Mucosa of rectum (tissue), 2 donors: ENCODE data around the gene DDX55.
"Not testable (repeated sequence)": the region's sequence is repeated elsewhere in the genome, so short reads cannot be mapped to it uniquely, and the experiment has no call there.

Experiments
- H3K27ac ChIP-seq, 2 donors: one replicate each; pipeline ENCODE4 v1.7.0; 2013; ENCODE audit warnings: inconsistent platforms in 2 of 2, low read depth in 2 of 2, low read length in 2 of 2
- H3K27me3 ChIP-seq, 2 donors: one replicate each; pipeline ENCODE4 v1.7.0; 2013; ENCODE audit warnings: low read length in 2 of 2; ENCODE audit not compliant: control insufficient read depth in 2 of 2, insufficient read depth in 2 of 2
- H3K36me3 ChIP-seq, 2 donors: one replicate each; pipeline ENCODE4 v1.7.0; 2013; ENCODE audit warnings: low read length in 2 of 2; ENCODE audit not compliant: control insufficient read depth in 2 of 2, insufficient read depth in 2 of 2
- H3K4me1 ChIP-seq, 2 donors: one replicate each; pipeline ENCODE4 v1.7.0; 2013; ENCODE audit warnings: low read length in 2 of 2, mild to moderate bottlenecking in 1 of 2; ENCODE audit not compliant: control insufficient read depth in 2 of 2, insufficient read depth in 2 of 2
- H3K4me3 ChIP-seq, 2 donors: one replicate each; pipeline ENCODE4 v1.7.0; 2013; ENCODE audit warnings: low read length in 2 of 2
- H3K9ac ChIP-seq, 2 donors: one replicate each; pipeline ENCODE4 v1.7.0; 2013; ENCODE audit warnings: low read length in 2 of 2, low read depth in 1 of 2, mild to moderate bottlenecking in 1 of 2
- H3K9me3 ChIP-seq, 2 donors: one replicate each; pipeline ENCODE4 v1.7.0; 2013; ENCODE audit warnings: low read length in 2 of 2; ENCODE audit not compliant: control insufficient read depth in 2 of 2
- donor health status: healthy.
- donor health status: Normal muscosa, but diverticular disease.

The DDX55 gene

GRCh38 chr12:123578829-123579228 is 23.1 kb upstream of the DDX55 start:
- H3K4me3 ChIP-seq, H3K9me3 ChIP-seq, H3K36me3 ChIP-seq: not testable (repeated sequence)

GRCh38 chr12:123580772-123581171 is 21.1 kb upstream of the DDX55 start:
- H3K27me3 ChIP-seq = no peaks in the 10 kb centered on the region
- H3K9me3 ChIP-seq = no peaks in the 10 kb centered on the region
- no peak overlapping the region for H3K9ac ChIP-seq
- H3K27ac ChIP-seq = no peak overlapping the region
- H3K4me1 ChIP-seq = peaks cover 18 to 20% of the 10 kb centered on the region in 2 donors
- peaks cover 0 to 3% of the 10 kb centered on the region in 2 donors for H3K36me3 ChIP-seq
- no peak overlapping the region for H3K4me3 ChIP-seq

More at GRCh38 chr12:123578829-123579228, 23.1 kb upstream of the DDX55 start:
- not testable (repeated sequence) for H3K27ac ChIP-seq, H3K27me3 ChIP-seq, H3K9ac ChIP-seq
- H3K4me1 ChIP-seq = peaks cover 10 to 11% of the 10 kb centered on the region in 2 donors

GRCh38 chr12:123591702-123592481 is 10.0 kb upstream of the DDX55 start:
- H3K36me3 ChIP-seq = peaks cover 54 to 58% of the 10 kb centered on the region in 2 donors
- no peak overlapping the region for H3K4me3 ChIP-seq
- no peaks in the 10 kb centered on the region for H3K9me3 ChIP-seq
- peaks cover 0 to 8% of the 10 kb centered on the region in 2 donors for H3K4me1 ChIP-seq
- H3K9ac ChIP-seq = no peak overlapping the region
- no peaks in the 10 kb centered on the region for H3K27me3 ChIP-seq
- H3K27ac ChIP-seq = no peak overlapping the region

DNA sequence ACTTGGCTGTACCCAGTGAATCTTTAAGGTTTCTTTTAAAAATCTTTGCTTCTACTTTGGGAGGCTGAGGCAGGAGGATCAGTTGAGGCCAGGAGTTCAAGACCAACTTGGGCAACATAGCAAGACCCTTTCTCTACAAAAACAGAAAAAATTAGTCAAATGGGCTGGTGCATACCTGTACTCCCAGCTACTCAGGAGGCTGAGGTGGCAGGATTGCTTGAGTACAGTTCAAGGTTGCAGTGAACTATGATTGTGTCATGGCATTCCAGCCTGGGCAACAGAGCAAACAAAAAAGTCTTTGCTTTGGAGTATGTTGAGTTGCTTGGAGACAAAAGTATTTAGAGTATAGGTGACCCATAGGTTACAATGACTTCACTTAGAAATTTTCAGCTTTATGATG is 6.2 kb upstream of the DDX55 start:
- Histone ChIP-seq H3K4me1 (no peaks in the 10 kb centered on the region), H3K9me3 (no peaks in the 10 kb centered on the region), H3K4me3 (no peak overlapping the region), H3K27me3 (no peaks in the 10 kb centered on the region), H3K36me3 (peaks cover 37 to 44% of the 10 kb centered on the region in 2 donors), H3K9ac (no peak overlapping the region), H3K27ac (no peak overlapping the region)

- no peak overlapping the region for H3K4me3 ChIP-seq
- no peak overlapping the region for H3K27ac ChIP-seq
- no peaks in the 10 kb centered on the region for H3K4me1 ChIP-seq
- H3K9ac ChIP-seq = no peak overlapping the region
- peaks cover 28 to 32% of the 10 kb centered on the region in 2 donors for H3K36me3 ChIP-seq
- H3K9me3 ChIP-seq = no peaks in the 10 kb centered on the region
- no peaks in the 10 kb centered on the region for H3K27me3 ChIP-seq
Measured at GRCh38 chr12:123597100-123597499, 4.8 kb upstream of the DDX55 start.

GRCh38 chr12:123598522-123598921 is 3.4 kb upstream of the DDX55 start:
- H3K27me3 ChIP-seq = no peaks in the 10 kb centered on the region
- H3K9me3 ChIP-seq = no peaks in the 10 kb centered on the region
- H3K27ac ChIP-seq = no peak overlapping the region
- no peak overlapping the region for H3K4me3 ChIP-seq
- no peak overlapping the region for H3K9ac ChIP-seq
- peaks cover 25 to 31% of the 10 kb centered on the region in 2 donors for H3K36me3 ChIP-seq
- peaks cover 6 to 8% of the 10 kb centered on the region in 2 donors for H3K4me1 ChIP-seq

DNA sequence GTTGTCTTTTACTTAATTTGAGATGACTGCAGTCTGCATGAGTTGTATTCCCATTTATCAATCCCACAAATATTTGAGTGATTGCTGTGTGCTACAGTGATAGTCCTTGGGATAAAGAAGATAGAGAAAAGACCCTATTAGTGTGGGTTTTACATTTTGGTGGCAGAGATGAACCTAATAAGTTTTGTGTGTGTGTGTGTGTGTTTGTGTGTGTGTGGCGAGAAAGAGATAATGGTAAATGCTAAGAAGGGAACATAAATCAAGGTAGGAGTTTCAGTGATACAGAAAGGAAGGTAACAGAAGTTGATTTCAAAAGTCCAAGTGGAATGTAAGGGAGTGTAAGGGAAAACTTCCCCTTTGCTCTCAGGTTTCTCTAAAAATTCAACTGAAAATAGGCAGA is 2.6 kb upstream of the DDX55 start:
- Histone ChIP-seq H3K27ac (no peak overlapping the region), H3K9me3 (no peaks in the 10 kb centered on the region), H3K27me3 (no peaks in the 10 kb centered on the region), H3K4me1 (peaks cover 6 to 8% of the 10 kb centered on the region in 2 donors), H3K36me3 (peaks cover 26 to 31% of the 10 kb centered on the region in 2 donors), H3K4me3 (no peak overlapping the region), H3K9ac (no peak overlapping the region)

GRCh38 chr12:123599721-123600120 is 2.2 kb upstream of the DDX55 start:
- no peaks in the 10 kb centered on the region for H3K27me3 ChIP-seq
- H3K9me3 ChIP-seq = no peaks in the 10 kb centered on the region
- H3K9ac ChIP-seq = no peak overlapping the region
- no peak overlapping the region for H3K4me3 ChIP-seq
- peaks cover 28 to 31% of the 10 kb centered on the region in 2 donors for H3K36me3 ChIP-seq
- no peak overlapping the region for H3K27ac ChIP-seq
- H3K4me1 ChIP-seq = peaks cover 6 to 8% of the 10 kb centered on the region in 2 donors

DNA sequence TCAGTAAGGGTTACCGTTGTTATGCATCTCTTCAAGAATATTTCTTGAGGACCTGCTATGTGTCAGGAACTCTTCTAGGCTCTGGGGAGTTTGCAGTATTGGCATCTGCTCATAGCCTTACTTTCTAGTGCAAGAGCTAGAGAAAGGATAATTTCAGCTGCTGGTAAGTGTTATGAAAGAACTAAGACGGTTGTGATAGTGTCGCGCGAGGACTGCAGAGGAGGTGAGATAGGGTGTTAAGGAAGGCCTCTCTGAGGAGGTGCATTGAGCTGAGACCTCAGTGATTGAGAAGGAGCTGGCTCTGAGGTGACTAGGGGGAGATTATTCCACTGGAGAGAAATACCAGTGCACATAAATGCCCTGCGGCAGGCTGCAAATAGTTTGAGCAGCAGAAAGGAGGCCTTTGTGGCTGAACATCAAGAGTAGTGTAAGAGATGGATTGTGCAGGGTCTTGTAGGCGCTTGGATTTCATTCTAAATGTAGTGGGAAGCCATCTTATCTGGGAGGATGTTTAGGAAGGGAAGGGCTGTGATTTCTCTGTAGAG is 824 bp downstream of the DDX55 start:
- H3K4me1 ChIP-seq = peaks cover 6 to 8% of the 10 kb centered on the region in 2 donors
- H3K9me3 ChIP-seq = no peaks in the 10 kb centered on the region
- H3K4me3 ChIP-seq = peak overlapping the region; percentile 88 to 93
- peak overlapping the region; percentile 87 to 94 for H3K9ac ChIP-seq
- no peaks in the 10 kb centered on the region for H3K27me3 ChIP-seq
- H3K27ac ChIP-seq = no peak overlapping the region
- H3K36me3 ChIP-seq = peaks cover 17 to 24% of the 10 kb centered on the region in 2 donors

DNA sequence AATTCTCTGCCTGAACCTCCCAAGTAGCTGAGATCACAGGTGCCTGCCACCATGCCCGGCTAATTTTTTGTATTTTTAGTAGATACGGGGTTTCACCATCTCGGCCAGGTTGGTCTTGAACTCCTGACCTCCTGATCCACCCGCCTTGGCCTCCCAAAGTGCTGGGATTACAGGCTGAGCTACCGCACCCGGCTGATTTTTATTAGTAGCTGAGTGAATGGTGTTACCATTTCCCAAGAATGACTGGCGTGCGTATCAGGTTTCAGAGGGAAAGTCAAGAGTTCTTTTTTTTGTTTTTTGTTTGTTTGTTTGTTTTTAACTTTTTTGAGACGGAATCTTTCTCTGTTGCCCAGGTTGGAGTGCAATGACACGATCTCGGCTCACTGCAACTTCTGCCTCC is 1.6 kb downstream of the DDX55 start:
- not testable (repeated sequence) for H3K9ac ChIP-seq, H3K4me1 ChIP-seq, H3K27ac ChIP-seq, H3K9me3 ChIP-seq, H3K27me3 ChIP-seq, H3K4me3 ChIP-seq
- H3K36me3 ChIP-seq = peaks cover 18 to 32% of the 10 kb centered on the region in 2 donors
